HG03196 (cell line): ENCODE data around the gene SLIT1.
A peak's percentile ranks its signal among the peaks of the same experiment; 100 is the strongest.

ENCODE experiments used
- ATAC-seq: cut with Tn5 transposase; IDR thresholded peaks from one replicate; pipeline ENCODE4 v1.9.1; 2021; ENCODE audit not compliant: unreplicated experiment

Gene SLIT1

GRCh38 chr10:97203220-97203619 is 17.5 kb upstream of the SLIT1 start:
- ATAC-seq: no peak

GRCh38 chr10:97200616-97201015 is 14.9 kb upstream of the SLIT1 start:
- no peak for ATAC-seq

- no peak for ATAC-seq
Observed at GRCh38 chr10:97199152-97199551, 13.4 kb upstream of the SLIT1 start.

- no peak for ATAC-seq
Observed at GRCh38 chr10:97197030-97197500, 11.3 kb upstream of the SLIT1 start.

GRCh38 chr10:97196223-97197029 is 10.7 kb upstream of the SLIT1 start:
- peak; percentile 50 for ATAC-seq

- ATAC-seq: no peak
Observed at GRCh38 chr10:97195706-97196222, 10.0 kb upstream of the SLIT1 start.

- ATAC-seq: no peak
Observed at GRCh38 chr10:97192952-97193435, 7.2 kb upstream of the SLIT1 start.

- ATAC-seq: no peak
Observed at GRCh38 chr10:97190450-97190849, 4.7 kb upstream of the SLIT1 start.

GRCh38 chr10:97188261-97188711 is 2.5 kb upstream of the SLIT1 start:
- ATAC-seq: no peak

- ATAC-seq: no peak
Observed at GRCh38 chr10:97186911-97187310, 1.2 kb upstream of the SLIT1 start.

GRCh38 chr10:97184971-97185325 is 811 bp downstream of the SLIT1 start:
- ATAC-seq: no peak

- ATAC-seq: no peak
Observed at GRCh38 chr10:97183314-97183713, 2.4 kb downstream of the SLIT1 start.

GRCh38 chr10:97182288-97182990 is 3.3 kb downstream of the SLIT1 start:
- ATAC-seq: no peak

- no peak for ATAC-seq
Observed at GRCh38 chr10:97180986-97181385, 4.8 kb downstream of the SLIT1 start.

GRCh38 chr10:97180363-97180755 is 5.4 kb downstream of the SLIT1 start:
- ATAC-seq: no peak

- no peak for ATAC-seq
Observed at GRCh38 chr10:97179731-97180362, 5.9 kb downstream of the SLIT1 start.

GRCh38 chr10:97179311-97179710 is 6.4 kb downstream of the SLIT1 start:
- ATAC-seq: no peak

- no peak for ATAC-seq
Observed at GRCh38 chr10:97178074-97178473, 7.7 kb downstream of the SLIT1 start.

GRCh38 chr10:97176226-97176625 is 9.5 kb downstream of the SLIT1 start:
- ATAC-seq: no peak

GRCh38 chr10:97175586-97175985 is 10.2 kb downstream of the SLIT1 start:
- no peak for ATAC-seq

- no peak for ATAC-seq
Observed at GRCh38 chr10:97174941-97175340, 10.8 kb downstream of the SLIT1 start.
